Endothelial cell of umbilical vein (primary cell): ENCODE data around the gene MICALL1. TPM values are rescaled to one million over a fixed set of nuclear protein-coding genes. Genes with fewer than 3 reads are reported as not detected.
A peak's percentile ranks its signal among the peaks of the same experiment; 100 is the strongest.

Source experiments
- BruUV-seq: library from RNA; stranded (reverse); fragments of 400-500 nt; replicated peaks from 2 replicates; lab custom pipeline; 2021; lab: Mats Ljungman, UMichigan
- CTCF ChIA-PET: fragments of 300-600, 350-600 bp; sonication (Branson Sonifier 250); formaldehyde crosslinking; loops from one replicate; lab custom pipeline; 2021; ENCODE audit warnings: antibody characterized with exemption, inconsistent platforms; lab: Charles Lee
- POLR2A ChIA-PET: fragments of 300-600, 350-600 bp; sonication (Branson Sonifier 250); formaldehyde crosslinking; loops from one replicate; lab custom pipeline; 2021; ENCODE audit warnings: antibody characterized with exemption, inconsistent platforms; lab: Charles Lee
- DNase-seq: peaks from one replicate; pipeline ENCODE4 v3.0.0-alpha.2; 2011; ENCODE audit warnings: low read depth, low spot score
- FAIRE-seq: peaks from 2 replicates; lab custom pipeline; 2011; peaks lifted over from hg19 to GRCh38; lab: Jason Lieb, UNC
- H2AFZ ChIP-seq: 2 replicates; pipeline ENCODE4 v1.6.0; 2012; ENCODE audit warnings: low read depth, low read length, control low read depth, inconsistent platforms
- H3K27ac ChIP-seq: 2 replicates; pipeline ENCODE4 v1.5.1; 2011; ENCODE audit warnings: low read depth, mild to moderate bottlenecking, control low read depth, low read length, moderate library complexity; ENCODE audit not compliant: insufficient read depth
- H3K27me3 ChIP-seq, 2 experiments: 2 replicates each; pipeline versions ENCODE4 v1.6.0 to v1.6.1; 2011; ENCODE audit warnings: low read length in 2 of 2, mixed read lengths in 1 of 2; ENCODE audit not compliant: control insufficient read depth in 2 of 2, insufficient read depth in 2 of 2
- H3K36me3 ChIP-seq, 2 experiments: 2 replicates in 1 of 2; 3 replicates in 1 of 2; pipeline ENCODE4 v1.5.1; 2011; ENCODE audit warnings: low read length in 2 of 2, mild to moderate bottlenecking in 1 of 2, moderate library complexity in 1 of 2; ENCODE audit not compliant: control insufficient read depth in 2 of 2, insufficient read depth in 2 of 2; ENCODE audit errors: extremely low read depth in 1 of 2
- H3K4me1 ChIP-seq: 3 replicates; pipeline ENCODE4 v1.5.1; 2011; ENCODE audit warnings: mild to moderate bottlenecking, low read length; ENCODE audit not compliant: control insufficient read depth, insufficient read depth; ENCODE audit errors: extremely low read depth
- H3K4me2 ChIP-seq: 2 replicates; pipeline ENCODE4 v1.6.1; 2011; ENCODE audit warnings: low read length, control low read depth, mixed read lengths; ENCODE audit not compliant: insufficient read depth
- H3K4me3 ChIP-seq, 3 experiments: fragments of 200-600 bp in 1 of 3; sonication (generic), shearing (Covaris generic) in 1 of 3; replicated peaks in 1 of 3; 2 replicates each; pipeline ENCODE4 v1.5.1; 2011 to 2016; ENCODE audit warnings: control low read depth in 3 of 3, low read length in 3 of 3, mild to moderate bottlenecking in 2 of 3, inconsistent platforms in 1 of 3, low read depth in 1 of 3, moderate library complexity in 1 of 3; ENCODE audit not compliant: insufficient read depth in 1 of 3
- H3K79me2 ChIP-seq: 2 replicates; pipeline ENCODE4 v1.6.0; 2012; ENCODE audit warnings: low read length, inconsistent platforms; ENCODE audit not compliant: control insufficient read depth, insufficient read depth
- H3K9ac ChIP-seq: replicated peaks from 2 replicates; pipeline ENCODE3; 2011; ENCODE audit warnings: low read length, control low read depth; ENCODE audit not compliant: insufficient read depth; ENCODE audit errors: extremely low read depth
- H3K9me1 ChIP-seq: replicated peaks from 3 replicates; pipeline ENCODE4 v1.6.0; 2011; ENCODE audit warnings: mild to moderate bottlenecking, low read length; ENCODE audit not compliant: control insufficient read depth, insufficient read depth; ENCODE audit errors: extremely low read depth
- H3K9me3 ChIP-seq: replicated peaks from 2 replicates; pipeline ENCODE4 v1.5.1; 2012; ENCODE audit warnings: low read length, inconsistent platforms; ENCODE audit not compliant: control insufficient read depth, insufficient read depth
- H4K20me1 ChIP-seq: replicated peaks from 2 replicates; pipeline ENCODE3; 2011; ENCODE audit warnings: mild to moderate bottlenecking, low read length; ENCODE audit not compliant: control insufficient read depth, insufficient read depth; ENCODE audit errors: extremely low read depth
- FOS ChIP-seq: IDR thresholded peaks from 2 replicates; pipeline ENCODE4 v1.6.1; 2011; ENCODE audit warnings: mild to moderate bottlenecking, low read length, moderate library complexity, borderline replicate concordance; ENCODE audit not compliant: insufficient read depth
- MYC ChIP-seq: IDR thresholded peaks from one replicate; pipeline ENCODE4 v1.6.1; 2011; ENCODE audit warnings: mild to moderate bottlenecking, low read depth, low read length
- POLR2A ChIP-seq: IDR thresholded peaks from 2 replicates; pipeline ENCODE4 v1.6.1; 2012; ENCODE audit warnings: low read depth, mild to moderate bottlenecking, control low read depth, low read length
- dilution Hi-C: fragments of 300-500 bp; cut with MboI; formaldehyde crosslinking; loops from one replicate; pipeline ENCODE4 v1.15.0; 2019; ENCODE audit warnings: low sequenced_read_pairs; ENCODE audit not compliant: extremely low pct_ligation_motif_present
- intact Hi-C: fragments of 100-400 bp; cut with micrococcal nuclease; formaldehyde crosslinking; loops from one replicate; pipeline ENCODE4 v1.10.0; 2022
- polyA plus RNA-seq, 4 experiments: library from polyadenylated mRNA; depleted of rRNA in 3 of 4; stranded (reverse) in 3 of 4; unstranded in 1 of 4; fragments of >200 nt; gene quantifications; 2 replicates each; pipeline versions ENCODE4 v1.2.1 to v1.2.3, GENCODE V29; 2011 to 2012; ENCODE audit warnings: missing spikeins in 1 of 4
- total RNA-seq: library from RNA; stranded (reverse); gene quantifications from 2 replicates; pipeline ENCODE4 v1.2.3, GENCODE V29; 2021
- TF ChIP-seq, protein P1 (sequence below), 2 donors: IDR thresholded peaks; 1 replicate in 1 of 2; 2 replicates in 1 of 2; pipeline ENCODE4 v1.5.1; 2011; ENCODE audit warnings: low read length in 2 of 2, mild to moderate bottlenecking in 2 of 2, moderate library complexity in 2 of 2, control low read depth in 1 of 2, inconsistent platforms in 1 of 2, low read depth in 1 of 2; ENCODE audit not compliant: insufficient read depth in 1 of 2; ENCODE audit errors: extremely low read depth in 1 of 2

The MICALL1 gene
- total and polyA plus RNA-seq, 2 donors (not counting 3 experiments of a cell fraction or from before 2014, with no cell fraction given), result 23.9 to 66.9 TPM

DNA sequence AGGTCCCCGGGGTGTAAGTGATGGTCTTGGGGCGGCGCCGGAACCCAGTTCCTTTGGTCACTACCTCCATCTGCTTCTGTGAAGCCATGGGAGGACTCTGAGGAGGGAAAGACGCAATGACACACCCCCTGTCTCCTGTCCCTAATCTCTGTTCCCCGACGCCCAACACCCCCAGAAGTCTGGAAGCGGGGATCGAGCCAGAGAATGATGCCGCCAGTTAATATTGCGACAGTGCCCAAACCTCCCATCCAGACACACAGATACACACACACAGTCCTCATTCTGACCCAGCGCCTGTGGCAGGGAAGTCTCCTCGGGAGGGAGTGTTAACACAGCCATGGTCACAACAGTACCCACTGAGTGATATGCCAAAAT lies 47.0 kb downstream of the MICALL1 start:
- ChIA-PET CTCF (interaction anchor here (0.9 to 1.3 kb wide), 6 partner anchors 13 to 136 kb away, joined by 3 to 6 read pairs (median 4); partner anchors contain the start of gene MICALL1), POLR2A (interaction anchor here (0.9 kb wide), 1 partner anchor 16 kb away, joined by 3 read pairs; no protein-coding TSS in a partner anchor)
- Histone ChIP-seq H3K36me3 (peaks cover 7 to 12% of the 10 kb centered on the region in 2 experiments), H3K27me3 (no peaks in the 10 kb centered on the region), H3K27ac (no peak overlapping the region), H4K20me1 (no peaks in the 10 kb centered on the region), H3K9me3 (no peaks in the 10 kb centered on the region), H2AFZ (peak overlapping the region; percentile 42), H3K79me2 (peaks cover 15% of the 10 kb centered on the region), H3K4me1 (peaks cover 14% of the 10 kb centered on the region), H3K9me1 (no peaks in the 10 kb centered on the region), H3K4me3 (peak overlapping the region; percentile 7 to 96 (median 54)), H3K4me2 (peak overlapping the region; percentile 93), H3K9ac (peak overlapping the region; percentile 77)
- no peak for TF ChIP-seq FOS
- TF ChIP-seq POLR2A, result no peak
- TF ChIP-seq, protein P1, sequence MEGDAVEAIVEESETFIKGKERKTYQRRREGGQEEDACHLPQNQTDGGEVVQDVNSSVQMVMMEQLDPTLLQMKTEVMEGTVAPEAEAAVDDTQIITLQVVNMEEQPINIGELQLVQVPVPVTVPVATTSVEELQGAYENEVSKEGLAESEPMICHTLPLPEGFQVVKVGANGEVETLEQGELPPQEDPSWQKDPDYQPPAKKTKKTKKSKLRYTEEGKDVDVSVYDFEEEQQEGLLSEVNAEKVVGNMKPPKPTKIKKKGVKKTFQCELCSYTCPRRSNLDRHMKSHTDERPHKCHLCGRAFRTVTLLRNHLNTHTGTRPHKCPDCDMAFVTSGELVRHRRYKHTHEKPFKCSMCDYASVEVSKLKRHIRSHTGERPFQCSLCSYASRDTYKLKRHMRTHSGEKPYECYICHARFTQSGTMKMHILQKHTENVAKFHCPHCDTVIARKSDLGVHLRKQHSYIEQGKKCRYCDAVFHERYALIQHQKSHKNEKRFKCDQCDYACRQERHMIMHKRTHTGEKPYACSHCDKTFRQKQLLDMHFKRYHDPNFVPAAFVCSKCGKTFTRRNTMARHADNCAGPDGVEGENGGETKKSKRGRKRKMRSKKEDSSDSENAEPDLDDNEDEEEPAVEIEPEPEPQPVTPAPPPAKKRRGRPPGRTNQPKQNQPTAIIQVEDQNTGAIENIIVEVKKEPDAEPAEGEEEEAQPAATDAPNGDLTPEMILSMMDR (IDR thresholded peaks at IDR 0.05; ENCODE audit: extremely low read depth in 1 of 2, insufficient read depth in 1 of 2, low read depth in 1 of 2, low read length in 2 of 2), result no peak
- no peak for TF ChIP-seq MYC
- BruUV-seq, result TSS peak; percentile 28
- DNase-seq, result no peak
- peak; percentile 43 for FAIRE-seq
- intact Hi-C loops, result loop anchor here (2.0 to 5.0 kb wide), 3 partner anchors 18 to 136 kb away; partner anchors contain the start of gene MICALL1
- dilution Hi-C loops, result no loop called here
